GM10266 (cell line): ENCODE measurements around the gene ARL15.
"Not testable (repeated sequence)": the region's sequence is repeated elsewhere in the genome, so short reads cannot be mapped to it uniquely, and the experiment has no call there.

Experiments
- DNase-seq: peaks from one replicate; pipeline ENCODE4 v3.0.0; 2012; ENCODE audit errors: extremely low spot score
- TF ChIP-seq, protein P1 (sequence below): IDR thresholded peaks from 2 replicates; pipeline ENCODE4 v1.5.1; 2012; ENCODE audit warnings: mild to moderate bottlenecking, low read depth; ENCODE audit not compliant: control insufficient read depth, insufficient read depth; ENCODE audit errors: missing control alignments

Gene ARL15

DNA sequence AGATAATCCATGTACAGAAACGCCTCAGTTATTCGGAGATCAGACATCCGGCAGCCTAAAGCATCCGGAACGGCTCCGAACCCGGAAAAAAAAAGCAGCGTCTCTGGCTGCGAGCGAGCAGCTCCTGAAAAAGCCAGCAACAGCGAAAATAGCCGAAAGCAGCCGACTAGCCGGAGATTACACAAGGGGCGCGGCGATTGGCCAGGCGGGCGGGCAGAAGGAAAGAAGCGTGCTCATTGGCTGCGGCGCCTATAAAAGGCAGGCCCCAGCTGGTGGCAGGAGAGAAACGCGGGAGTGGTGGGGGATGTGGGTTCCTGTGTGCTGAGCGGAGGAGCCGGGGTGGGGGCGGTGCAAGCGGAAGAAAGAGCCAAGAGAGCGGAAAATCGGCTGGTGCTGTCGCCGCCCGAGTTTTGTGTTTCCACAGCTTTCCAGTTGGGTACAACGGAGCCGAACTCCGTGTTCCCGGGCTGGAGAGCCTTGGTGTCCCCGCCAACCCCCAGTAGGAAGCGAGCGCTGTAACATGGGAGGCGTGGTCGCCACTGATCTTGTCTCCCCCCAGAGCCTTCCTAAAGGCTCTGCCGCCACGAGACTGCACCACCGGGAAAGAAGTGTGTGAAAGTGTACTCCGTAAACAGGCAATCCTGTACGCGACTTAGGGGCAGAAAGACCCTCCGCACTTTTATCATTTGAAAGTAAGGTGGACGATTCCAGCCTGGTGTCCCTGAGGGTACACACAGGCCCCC lies at the start of gene ARL15:
Gene ARL15, minus strand, starts transcription at position 141 of the 743 bp plus-strand sequence.
- peak; percentile 95 for DNase-seq
- TF ChIP-seq, protein P1, sequence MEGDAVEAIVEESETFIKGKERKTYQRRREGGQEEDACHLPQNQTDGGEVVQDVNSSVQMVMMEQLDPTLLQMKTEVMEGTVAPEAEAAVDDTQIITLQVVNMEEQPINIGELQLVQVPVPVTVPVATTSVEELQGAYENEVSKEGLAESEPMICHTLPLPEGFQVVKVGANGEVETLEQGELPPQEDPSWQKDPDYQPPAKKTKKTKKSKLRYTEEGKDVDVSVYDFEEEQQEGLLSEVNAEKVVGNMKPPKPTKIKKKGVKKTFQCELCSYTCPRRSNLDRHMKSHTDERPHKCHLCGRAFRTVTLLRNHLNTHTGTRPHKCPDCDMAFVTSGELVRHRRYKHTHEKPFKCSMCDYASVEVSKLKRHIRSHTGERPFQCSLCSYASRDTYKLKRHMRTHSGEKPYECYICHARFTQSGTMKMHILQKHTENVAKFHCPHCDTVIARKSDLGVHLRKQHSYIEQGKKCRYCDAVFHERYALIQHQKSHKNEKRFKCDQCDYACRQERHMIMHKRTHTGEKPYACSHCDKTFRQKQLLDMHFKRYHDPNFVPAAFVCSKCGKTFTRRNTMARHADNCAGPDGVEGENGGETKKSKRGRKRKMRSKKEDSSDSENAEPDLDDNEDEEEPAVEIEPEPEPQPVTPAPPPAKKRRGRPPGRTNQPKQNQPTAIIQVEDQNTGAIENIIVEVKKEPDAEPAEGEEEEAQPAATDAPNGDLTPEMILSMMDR: no peak

DNA sequence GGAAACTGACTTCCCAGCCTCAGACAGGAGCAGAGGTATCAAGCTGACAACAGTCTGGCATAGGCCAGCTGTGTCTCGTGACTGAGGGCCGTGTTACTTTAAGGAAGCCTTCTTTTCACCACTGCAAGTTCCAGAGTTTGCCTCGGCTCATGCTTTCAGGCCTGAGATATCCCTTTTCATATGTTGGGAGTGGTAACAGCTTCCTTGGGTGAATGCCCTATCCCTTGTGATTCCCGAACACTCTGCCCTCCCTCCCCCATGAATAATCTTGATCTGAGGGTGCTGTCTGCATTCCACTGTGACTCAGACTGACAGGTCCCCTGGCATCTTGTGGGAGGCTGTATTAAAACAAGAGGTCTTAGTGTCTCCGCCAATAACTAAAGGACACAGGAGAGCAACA lies 49.7 kb upstream of the ARL15 start:
- TF ChIP-seq, protein P1: no peak
- no peak for DNase-seq

DNA sequence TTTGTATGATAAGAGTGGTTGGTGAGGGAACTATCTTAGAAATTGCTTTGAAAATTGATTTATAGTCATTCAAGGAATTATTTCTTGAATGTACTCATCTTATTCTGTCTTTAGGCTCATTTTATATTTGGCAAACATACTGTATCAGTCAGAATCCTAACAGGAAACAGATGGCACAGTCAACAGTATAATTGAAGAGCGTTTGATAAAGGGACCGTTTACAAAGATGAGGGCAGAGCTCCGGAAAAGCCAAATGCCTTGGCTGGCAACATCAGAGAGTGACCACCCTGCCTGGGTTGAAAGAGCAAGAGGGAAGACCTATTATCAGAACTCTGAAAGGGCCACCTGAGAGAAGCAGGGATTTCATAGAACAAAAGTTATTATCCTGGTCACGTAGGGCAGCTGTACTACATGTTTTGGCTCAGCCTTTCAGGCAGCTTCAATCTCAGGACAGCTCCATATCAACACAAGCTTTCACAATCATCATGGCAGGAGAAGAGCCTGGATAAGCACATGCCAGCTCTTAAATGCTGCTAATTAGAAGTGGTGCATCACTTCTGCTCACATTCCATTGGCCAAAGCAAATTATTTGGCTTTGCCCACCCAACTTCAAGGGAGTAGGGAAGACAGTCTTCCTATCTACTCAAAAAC lies 47.2 kb upstream of the ARL15 start:
- no peak for DNase-seq
- TF ChIP-seq, protein P1: no peak

DNA sequence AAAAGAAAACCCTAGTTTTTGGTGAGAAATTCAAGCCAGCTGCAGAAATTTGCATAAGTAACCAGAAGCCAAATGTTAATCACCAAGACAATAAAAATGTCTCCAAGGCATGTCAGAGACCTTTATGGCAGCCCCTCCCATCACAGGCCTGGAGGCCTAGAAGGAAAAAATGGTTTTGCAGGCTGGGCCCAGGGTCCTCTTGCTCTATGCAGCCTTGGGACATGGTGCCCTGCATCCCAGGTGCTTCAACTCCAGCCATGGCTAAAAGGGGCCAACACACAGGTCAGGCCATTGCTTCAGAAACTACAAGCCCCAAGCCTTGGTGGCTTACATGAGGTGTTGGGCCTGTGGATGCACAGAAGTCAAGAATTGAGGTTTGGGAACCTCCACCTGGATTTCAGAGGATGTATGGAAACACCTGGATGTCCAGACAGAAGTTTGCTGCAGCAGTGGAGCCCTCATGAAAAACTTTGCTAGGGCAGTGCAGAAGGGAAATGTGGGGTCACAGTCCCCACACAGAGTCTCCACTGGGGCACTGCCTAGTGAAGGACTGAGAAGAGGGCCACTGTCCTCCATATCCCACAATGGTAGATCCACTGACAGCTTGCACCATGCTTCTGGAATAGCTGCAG lies 43.7 kb upstream of the ARL15 start:
- DNase-seq: not testable (repeated sequence)

DNA sequence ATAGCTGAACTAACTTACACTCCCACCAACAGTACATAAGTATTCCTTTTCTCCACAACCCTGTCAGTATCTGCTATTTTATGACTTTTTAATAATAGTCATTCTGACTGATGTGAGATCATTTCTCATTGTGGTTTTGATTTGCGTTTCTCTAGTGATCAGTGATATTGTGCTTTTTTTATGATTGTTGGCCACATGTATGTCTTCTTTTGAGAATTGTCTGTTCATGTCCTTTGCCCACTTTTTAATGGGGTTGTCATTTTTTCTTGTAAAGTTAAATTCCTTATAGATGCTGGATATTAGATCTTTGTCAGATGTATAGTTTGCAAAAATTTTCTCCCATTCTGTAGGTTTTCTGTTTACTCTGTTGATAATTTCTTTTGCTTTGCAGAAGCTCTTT lies 42.2 kb upstream of the ARL15 start:
- not testable (repeated sequence) for DNase-seq

DNA sequence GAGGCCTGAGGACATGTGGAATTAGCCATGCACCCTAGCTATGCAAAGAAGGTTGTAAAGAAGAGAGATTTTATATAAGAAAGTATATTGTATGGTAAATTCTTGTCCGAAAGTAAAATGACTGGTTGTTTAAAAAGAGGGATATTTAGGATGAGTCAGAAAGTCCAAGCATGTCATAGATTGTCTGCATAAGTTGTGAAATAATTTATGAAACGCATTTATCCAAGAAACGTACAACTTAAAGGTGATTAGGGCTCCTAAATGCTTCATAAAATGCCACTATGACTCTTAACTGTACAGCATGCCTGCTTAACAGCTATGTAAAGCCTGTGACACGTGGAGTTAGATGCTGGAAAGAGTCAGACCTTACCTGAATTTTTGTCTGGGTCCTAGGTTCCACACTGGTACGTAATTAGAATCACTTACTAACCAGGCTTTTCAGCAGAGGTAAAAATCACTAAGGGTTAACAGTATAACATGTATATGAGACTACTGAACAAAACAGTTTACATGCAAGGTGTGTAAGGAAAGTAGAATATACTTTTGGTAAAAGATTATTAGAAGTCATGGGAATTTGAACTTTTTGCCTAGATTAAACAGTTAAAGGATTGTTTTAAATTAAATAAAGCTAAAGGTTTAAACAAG lies 37.0 kb upstream of the ARL15 start:
- no peak for DNase-seq
- TF ChIP-seq, protein P1: no peak

DNA sequence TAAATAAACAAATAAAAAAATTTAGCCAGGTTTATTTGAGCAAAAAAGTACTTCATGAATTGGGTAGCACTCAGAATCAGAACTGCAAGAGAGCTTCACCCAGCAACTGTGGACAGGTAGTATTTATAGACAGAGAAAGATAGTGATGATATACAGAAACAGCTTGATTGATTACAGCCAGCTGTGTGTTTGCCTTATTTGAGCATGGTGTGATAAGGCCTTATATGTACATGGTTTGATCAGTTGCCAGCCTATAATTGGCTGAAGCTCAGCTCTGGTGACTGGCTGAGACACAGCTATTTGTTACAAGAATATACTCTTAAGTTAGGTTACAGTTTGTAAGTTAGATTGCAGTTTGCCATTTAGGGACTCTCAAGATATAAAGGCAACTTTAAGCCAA lies 34.3 kb upstream of the ARL15 start:
- TF ChIP-seq, protein P1: no peak
- no peak for DNase-seq

DNA sequence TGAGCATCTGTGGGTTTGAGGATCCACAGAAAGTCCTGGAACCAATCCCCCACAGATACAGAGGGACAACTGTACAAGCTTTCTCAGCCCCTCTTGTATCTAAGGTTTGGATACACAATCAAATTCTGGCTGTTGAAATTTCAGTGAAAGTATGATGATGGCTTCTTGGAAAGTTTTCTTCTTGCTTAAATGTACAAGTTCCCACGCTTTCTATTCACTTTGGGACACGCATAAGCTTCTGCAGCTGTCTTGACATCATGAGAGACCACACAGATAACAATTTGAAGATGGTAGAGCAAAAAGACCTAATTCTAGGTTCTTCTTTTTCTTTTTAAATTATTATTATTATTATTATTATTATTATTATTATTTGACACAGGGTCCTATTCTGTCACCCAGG lies 31.6 kb upstream of the ARL15 start:
- DNase-seq: no peak
- TF ChIP-seq, protein P1: no peak
